Superior temporal gyrus (tissue), 1 donor: ENCODE results near the gene UBQLN1.

ENCODE experiments used
- DNase-seq: peaks from one replicate; pipeline ENCODE4 v3.0.0-alpha.2; 2016; ENCODE audit errors: extremely low spot score

Gene UBQLN1

GRCh38 chr9:83688921-83689320 lies 18.8 kb downstream of the UBQLN1 start:
- DNase-seq = no peak

- no peak for DNase-seq
These were observed 26.3 kb downstream of the UBQLN1 start for GRCh38 chr9:83681490-83681889.

GRCh38 chr9:83680233-83680632 lies 27.5 kb downstream of the UBQLN1 start:
- DNase-seq = no peak

- no peak for DNase-seq
These were observed 30.2 kb downstream of the UBQLN1 start for GRCh38 chr9:83677596-83677995.

GRCh38 chr9:83675466-83675865 lies 32.3 kb downstream of the UBQLN1 start:
- DNase-seq = no peak

- no peak for DNase-seq
These were observed 36.3 kb downstream of the UBQLN1 start for GRCh38 chr9:83671451-83671850.

GRCh38 chr9:83670381-83670780 lies 37.4 kb downstream of the UBQLN1 start:
- no peak for DNase-seq

GRCh38 chr9:83669067-83669466 lies 38.7 kb downstream of the UBQLN1 start:
- DNase-seq = no peak

- DNase-seq = no peak
These were observed 42.1 kb downstream of the UBQLN1 start for GRCh38 chr9:83665580-83666200.

- no peak for DNase-seq
These were observed 44.8 kb downstream of the UBQLN1 start for GRCh38 chr9:83662933-83663332.

GRCh38 chr9:83656952-83657351 lies 50.8 kb downstream of the UBQLN1 start:
- DNase-seq = no peak

- no peak for DNase-seq
These were observed 51.6 kb downstream of the UBQLN1 start for GRCh38 chr9:83656032-83656680.

- DNase-seq = no peak
These were observed 52.3 kb downstream of the UBQLN1 start for GRCh38 chr9:83655433-83655832.

GRCh38 chr9:83652433-83652832 lies 55.3 kb downstream of the UBQLN1 start:
- no peak for DNase-seq

GRCh38 chr9:83651558-83651957 lies 56.2 kb downstream of the UBQLN1 start:
- DNase-seq = no peak

- no peak for DNase-seq
These were observed 58.2 kb downstream of the UBQLN1 start for GRCh38 chr9:83649515-83649914.

- DNase-seq = no peak
These were observed 58.7 kb downstream of the UBQLN1 start for GRCh38 chr9:83649080-83649479.

- DNase-seq = no peak
These were observed 61.1 kb downstream of the UBQLN1 start for GRCh38 chr9:83646500-83647239.

GRCh38 chr9:83642793-83643192 lies 65.0 kb downstream of the UBQLN1 start:
- no peak for DNase-seq

- peak; percentile 46 for DNase-seq
These were observed 68.5 kb downstream of the UBQLN1 start for GRCh38 chr9:83639266-83639665.

- no peak for DNase-seq
These were observed 70.4 kb downstream of the UBQLN1 start for GRCh38 chr9:83637389-83637788.

- DNase-seq = no peak
These were observed 70.9 kb downstream of the UBQLN1 start for GRCh38 chr9:83636813-83637212.

- no peak for DNase-seq
These were observed 74.1 kb downstream of the UBQLN1 start for GRCh38 chr9:83633676-83634075.
